NT2/D1 (cell line): ENCODE results near the gene CCR2.

Experiments
- SUZ12 ChIP-seq: IDR thresholded peaks from 2 replicates; pipeline ENCODE4 v1.6.1; 2011; ENCODE audit not compliant: insufficient read length, insufficient read depth; ENCODE audit errors: extremely low read depth
- YY1 ChIP-seq: IDR thresholded peaks from 2 replicates; pipeline ENCODE4 v1.6.1; 2011; ENCODE audit not compliant: insufficient read length, insufficient read depth
- ZNF274 ChIP-seq: IDR thresholded peaks from 2 replicates; pipeline ENCODE4 v1.6.1; 2011; ENCODE audit warnings: mild to moderate bottlenecking, low read depth, low read length

DNA sequence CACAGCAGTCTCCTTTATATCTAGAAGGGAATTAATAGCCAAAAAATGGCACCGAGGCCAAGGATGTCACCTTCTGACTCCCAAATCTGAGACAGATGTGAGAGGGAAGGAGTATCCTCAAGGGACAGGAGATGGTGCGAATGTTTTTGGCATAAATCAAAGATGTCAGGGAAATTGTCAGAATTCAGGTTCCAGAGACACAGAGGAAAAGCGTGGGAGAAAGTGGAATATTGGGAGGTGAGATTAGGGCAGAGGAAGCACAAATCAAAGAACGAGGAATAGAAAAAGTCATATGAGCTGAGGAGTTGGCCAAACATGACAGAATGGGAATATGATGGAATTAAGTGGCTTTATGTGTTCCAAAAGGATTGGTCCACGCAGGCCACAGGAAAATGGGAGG, 46.9 kb downstream of the CCR2 start:
- no peak for TF ChIP-seq ZNF274
- TF ChIP-seq YY1 = no peak
- no peak for TF ChIP-seq SUZ12
